Mucosa of descending colon (tissue), 3 donors: ENCODE data around the gene STYXL1. TPM values are rescaled to one million over a fixed set of nuclear protein-coding genes. Genes with fewer than 3 reads are reported as not detected.
"Not testable (repeated sequence)": the region's sequence is repeated elsewhere in the genome, so short reads cannot be mapped to it uniquely, and the experiment has no call there.

Source experiments
- ATAC-seq: fragments of 200-7000 bp; cut with Tn5 transposase; one replicate; pipeline ENCODE4 v1.9.1; 2020; ENCODE audit warnings: mild to moderate bottlenecking, moderate library complexity
- DNase-seq, 3 donors: peaks; one replicate each; pipeline ENCODE4 v3.0.0-alpha.2; 2020
- H3K36me3 ChIP-seq: fragments of 200-600 bp; one replicate; pipeline ENCODE4 v1.8.0; 2021; ENCODE audit warnings: low read depth, mild to moderate bottlenecking
- H3K4me1 ChIP-seq: fragments of 200-600 bp; one replicate; pipeline ENCODE4 v1.8.0; 2021; ENCODE audit warnings: low read depth, mild to moderate bottlenecking
- H3K4me3 ChIP-seq: fragments of 200-600 bp; one replicate; pipeline ENCODE4 v1.8.0; 2021; ENCODE audit warnings: mild to moderate bottlenecking
- H3K9me3 ChIP-seq: fragments of 200-600 bp; one replicate; pipeline ENCODE4 v1.8.0; 2021; ENCODE audit warnings: mild to moderate bottlenecking
- CTCF ChIP-seq: fragments of 200-600 bp; IDR thresholded peaks from one replicate; pipeline ENCODE4 v1.8.0; 2022; ENCODE audit warnings: antibody characterized with exemption, mild to moderate bottlenecking
- intact Hi-C, 2 donors: fragments of 100-400 bp; cut with DNase I in 1 of 2; cut with micrococcal nuclease in 1 of 2; formaldehyde crosslinking; loops; one replicate each; pipeline versions ENCODE4 v1.11.0 to v1.11.1; 2022; cut with DNase I, micrococcal nuclease
- total RNA-seq, 3 donors: library from RNA; stranded (reverse); fragmentation: NEBNext Ultra II Directional in 2 of 3; extraction: Animal tissue kit (Norgen Biotek cat#: 25700) in 2 of 3; gene quantifications; one replicate each; pipeline versions ENCODE4 v1.2.1 to v1.2.4, GENCODE V29; 2021 to 2023
- donor health status: DM: no; HTN: no; CAD: no; lungs with moderate emphysema.
- donor health status: DM: no; HTN: no; CAD: no.
- donor health status: DM: no; HTN: yes; CAD: no.

STYXL1 gene
- total RNA-seq, 3 donors from 2014 or later = 31.1 to 36.0 (median 33.7) TPM

DNA sequence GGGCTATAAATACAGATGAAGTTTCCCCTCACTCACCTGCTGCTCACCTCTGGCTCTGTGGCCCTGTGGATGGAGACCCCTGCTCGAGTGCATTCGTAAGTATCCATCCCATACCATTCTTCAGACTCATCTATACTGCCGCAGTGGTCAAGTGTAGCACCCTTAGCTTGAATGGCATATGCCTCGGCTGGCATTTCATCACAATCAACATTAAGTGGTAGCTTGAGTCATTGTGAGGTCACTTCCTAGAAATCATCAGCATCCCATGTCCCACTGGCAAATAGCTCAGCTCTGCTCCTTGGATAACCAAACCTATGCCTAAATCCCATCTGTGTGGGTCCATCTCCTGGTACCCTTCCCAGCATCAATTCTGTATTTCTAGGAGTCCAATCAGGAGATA lies 38.3 kb upstream of the STYXL1 start:
- intact Hi-C loops = no loop called here
- no peak overlapping the region for H3K4me3 ChIP-seq
- no peak for TF ChIP-seq CTCF
- no peaks in the 10 kb centered on the region for H3K36me3 ChIP-seq
- H3K9me3 ChIP-seq = no peaks in the 10 kb centered on the region
- no peak for ATAC-seq
- no peak for DNase-seq
- no peaks in the 10 kb centered on the region for H3K4me1 ChIP-seq

- H3K4me1 ChIP-seq, H3K4me3 ChIP-seq, intact Hi-C loops, H3K36me3 ChIP-seq, ATAC-seq, H3K9me3 ChIP-seq, DNase-seq: not testable (repeated sequence)
Measured at GRCh38 chr7:76084115-76084514, 36.3 kb upstream of the STYXL1 start.

DNA sequence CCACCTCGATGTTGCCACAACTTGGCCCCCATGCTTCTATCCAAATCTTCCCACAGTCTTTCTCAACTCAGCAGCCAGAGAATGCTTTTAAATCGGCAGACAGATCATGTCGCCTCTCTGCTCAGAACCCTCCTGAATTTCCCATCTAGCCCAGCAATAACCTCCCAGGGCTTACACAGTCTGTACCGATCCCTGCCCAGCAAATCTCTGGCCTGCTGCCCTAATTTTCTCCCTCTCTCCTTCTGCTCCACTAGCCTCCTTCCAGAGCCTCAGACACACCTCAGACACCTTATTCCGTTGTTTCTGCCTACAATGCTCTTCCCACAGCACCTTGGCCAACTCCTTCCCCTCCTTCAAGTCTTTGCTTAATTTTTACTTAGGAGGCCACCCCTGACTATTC lies 32.4 kb upstream of the STYXL1 start:
- TF ChIP-seq CTCF = no peak
- ATAC-seq (no peak), DNase-seq (no peak)
- Histone ChIP-seq H3K4me3 (no peak overlapping the region), H3K9me3 (no peaks in the 10 kb centered on the region), H3K4me1 (no peaks in the 10 kb centered on the region), H3K36me3 (no peaks in the 10 kb centered on the region)
- intact Hi-C loops = no loop called here

DNA sequence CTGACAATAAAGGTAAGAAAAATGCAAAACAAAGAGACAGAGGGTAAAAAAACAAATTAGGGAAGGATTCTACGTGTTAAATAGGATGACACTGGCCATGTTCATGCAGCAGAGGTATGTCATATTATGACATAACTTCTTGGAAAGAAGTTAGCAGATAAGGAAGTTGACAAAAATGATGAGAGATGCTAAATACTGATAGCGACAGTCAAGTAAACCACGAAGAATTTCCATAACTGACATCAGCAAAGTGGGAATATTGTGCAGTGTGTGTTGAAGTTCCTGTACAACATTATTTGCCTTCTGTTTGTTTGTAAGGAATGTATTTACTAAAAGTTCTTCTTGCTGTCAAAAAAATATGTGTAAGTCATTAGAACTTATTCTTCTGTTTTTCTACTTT lies 29.6 kb upstream of the STYXL1 start:
- Histone ChIP-seq H3K4me1 (no peaks in the 10 kb centered on the region), H3K4me3 (no peak overlapping the region), H3K9me3 (no peaks in the 10 kb centered on the region), H3K36me3 (no peaks in the 10 kb centered on the region)
- intact Hi-C loops = no loop called here
- no peak for TF ChIP-seq CTCF
- no peak for ATAC-seq
- DNase-seq = no peak

DNA sequence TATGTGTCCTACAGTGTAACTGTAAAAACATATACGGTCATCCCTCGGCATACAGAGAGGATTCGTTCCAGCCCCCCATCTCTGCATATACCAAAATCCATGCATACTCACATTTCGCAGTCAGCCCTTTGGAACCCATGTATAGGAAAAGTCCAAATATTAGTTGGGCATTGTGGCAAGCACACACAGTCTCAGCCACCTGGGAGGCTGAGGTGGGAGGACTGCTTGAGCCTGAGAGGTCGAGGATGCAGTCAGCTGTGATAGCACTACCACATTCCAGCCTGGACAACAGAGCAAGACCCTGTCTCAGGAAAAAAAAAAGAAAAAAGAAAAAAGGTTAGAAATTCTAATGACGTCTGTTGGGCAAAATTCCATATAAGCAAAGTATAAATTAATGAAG lies 29.2 kb upstream of the STYXL1 start:
- no peak for DNase-seq
- H3K9me3 ChIP-seq = no peaks in the 10 kb centered on the region
- no peak for ATAC-seq
- intact Hi-C loops = no loop called here
- no peak for TF ChIP-seq CTCF
- H3K4me3 ChIP-seq = no peak overlapping the region
- no peaks in the 10 kb centered on the region for H3K4me1 ChIP-seq
- no peaks in the 10 kb centered on the region for H3K36me3 ChIP-seq

DNA sequence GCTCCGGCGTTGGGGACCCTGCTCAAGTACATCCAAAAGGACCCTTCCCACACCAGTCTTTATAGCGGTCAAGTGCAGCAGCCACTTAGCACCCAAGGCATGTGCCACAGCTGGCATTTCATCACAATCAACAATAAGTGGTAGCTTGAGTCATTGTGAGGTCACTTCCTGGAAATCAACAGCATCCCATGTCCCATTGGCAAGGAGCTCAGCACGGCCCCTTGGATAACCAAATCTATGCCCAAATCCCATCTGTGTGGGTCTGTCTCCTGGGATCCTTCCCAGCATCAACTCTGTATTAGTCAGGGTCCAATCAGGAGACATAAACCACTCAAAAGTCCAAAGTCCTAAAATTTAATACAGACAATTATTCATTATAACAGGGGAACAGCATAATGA lies 27.2 kb upstream of the STYXL1 start:
- Histone ChIP-seq H3K9me3 (no peaks in the 10 kb centered on the region), H3K4me1 (no peaks in the 10 kb centered on the region), H3K4me3 (no peak overlapping the region), H3K36me3 (no peaks in the 10 kb centered on the region)
- DNase-seq (no peak), ATAC-seq (no peak)
- intact Hi-C loops = no loop called here
- no peak for TF ChIP-seq CTCF
